COR-L47 (cell line): ENCODE measurements around the gene UQCR11.
A peak's percentile ranks its signal among the peaks of the same experiment; 100 is the strongest.

Experiments used
- DNase-seq: peaks from one replicate; lab custom pipeline; 2025; lab: John Stamatoyannopoulos, UW

Gene UQCR11

GRCh38 chr19:1634938-1635243 is 29.6 kb upstream of the UQCR11 start:
- DNase-seq = no peak

GRCh38 chr19:1634242-1634937 is 29.1 kb upstream of the UQCR11 start:
- no peak for DNase-seq

- no peak for DNase-seq
Measured at GRCh38 chr19:1633269-1633826, 28.1 kb upstream of the UQCR11 start.

- DNase-seq = no peak
Measured at GRCh38 chr19:1632462-1633268, 27.4 kb upstream of the UQCR11 start.

GRCh38 chr19:1631557-1632100 is 26.4 kb upstream of the UQCR11 start:
- DNase-seq = no peak

- no peak for DNase-seq
Measured at GRCh38 chr19:1630811-1631210, 25.5 kb upstream of the UQCR11 start.

GRCh38 chr19:1630012-1630411 is 24.8 kb upstream of the UQCR11 start:
- no peak for DNase-seq

GRCh38 chr19:1629256-1629808 is 24.1 kb upstream of the UQCR11 start:
- no peak for DNase-seq

- DNase-seq = no peak
Measured at GRCh38 chr19:1627194-1627593, 21.9 kb upstream of the UQCR11 start.

GRCh38 chr19:1626417-1627010 is 21.3 kb upstream of the UQCR11 start:
- DNase-seq = no peak

- DNase-seq = peak; percentile 9
Measured at GRCh38 chr19:1624458-1624857, 19.2 kb upstream of the UQCR11 start.

GRCh38 chr19:1622541-1622940 is 17.3 kb upstream of the UQCR11 start:
- no peak for DNase-seq

- DNase-seq = no peak
Measured at GRCh38 chr19:1622007-1622406, 16.7 kb upstream of the UQCR11 start.

GRCh38 chr19:1621574-1621973 is 16.3 kb upstream of the UQCR11 start:
- DNase-seq = no peak

- DNase-seq = no peak
Measured at GRCh38 chr19:1621021-1621420, 15.8 kb upstream of the UQCR11 start.

- DNase-seq = no peak
Measured at GRCh38 chr19:1620502-1620901, 15.2 kb upstream of the UQCR11 start.

GRCh38 chr19:1619703-1620102 is 14.4 kb upstream of the UQCR11 start:
- DNase-seq = no peak

- DNase-seq = no peak
Measured at GRCh38 chr19:1619094-1619439, 13.8 kb upstream of the UQCR11 start.

GRCh38 chr19:1618157-1619093 is 13.2 kb upstream of the UQCR11 start:
- DNase-seq = no peak

- DNase-seq = no peak
Measured at GRCh38 chr19:1616875-1617274, 11.6 kb upstream of the UQCR11 start.

GRCh38 chr19:1616396-1616795 is 11.1 kb upstream of the UQCR11 start:
- DNase-seq = no peak
